Stimulated activated CD4-positive, alpha-beta T cell treated with anti-CD3 and anti-CD28 coated beads, Interleukin-12 subunit alpha, Interleukin-12 subunit beta, amount 100 ng/mL, for 4 hours (primary cell): Measurements from ENCODE around the gene LACTB.

Experiments
- DNase-seq: peaks from one replicate; pipeline ENCODE4 v3.0.0-alpha.2; 2020

The LACTB gene

GRCh38 chr15:63180746-63181145 is 59.1 kb downstream of the LACTB start:
- DNase-seq = no peak

GRCh38 chr15:63181648-63182047 is 60.0 kb downstream of the LACTB start:
- no peak for DNase-seq

GRCh38 chr15:63185206-63185605 is 63.5 kb downstream of the LACTB start:
- DNase-seq = no peak

- no peak for DNase-seq
Measured at GRCh38 chr15:63186065-63186464, 64.4 kb downstream of the LACTB start.

- no peak for DNase-seq
Measured at GRCh38 chr15:63187589-63188226, 66.0 kb downstream of the LACTB start.

- DNase-seq = no peak
Measured at GRCh38 chr15:63188247-63188925, 66.7 kb downstream of the LACTB start.

GRCh38 chr15:63188926-63189871 is 67.5 kb downstream of the LACTB start, which contains the start of gene RAB8B:
Gene RAB8B, plus strand, starts transcription at chr15:63189606. Its CDS starts 19 bp downstream, at chr15:63189625.
- DNase-seq = peak; percentile 100

- no peak for DNase-seq
Measured at GRCh38 chr15:63189941-63190768, 68.5 kb downstream of the LACTB start.

- DNase-seq = no peak
Measured at GRCh38 chr15:63190769-63191649, 69.3 kb downstream of the LACTB start.
